H1 (cell line): ENCODE results near the gene NAB1. TPM values are rescaled to one million over a fixed set of nuclear protein-coding genes. Genes with fewer than 3 reads are reported as not detected.

ENCODE experiments used
- CHD7 ChIP-seq: fragments of 300-600 bp; sonication (generic); IDR thresholded peaks from 2 replicates; pipeline ENCODE4 v1.7.1; 2012; ENCODE audit warnings: low read length, moderate library complexity, mild to moderate bottlenecking, inconsistent platforms; ENCODE audit not compliant: insufficient replicate concordance
- E2F6 ChIP-seq: IDR thresholded peaks from 2 replicates; pipeline ENCODE4 v1.6.1; 2012; ENCODE audit warnings: inconsistent platforms
- EGR1 ChIP-seq: IDR thresholded peaks from 2 replicates; pipeline ENCODE4 v1.6.1; 2011; ENCODE audit warnings: low read depth, low read length, borderline replicate concordance
- MAFK ChIP-seq: IDR thresholded peaks from 2 replicates; pipeline ENCODE4 v1.6.1; 2012; ENCODE audit warnings: low read depth, mild to moderate bottlenecking, improper control_type of control experiment, low read length
- MAX ChIP-seq: IDR thresholded peaks from 2 replicates; pipeline ENCODE4 v1.6.1; 2012; ENCODE audit warnings: inconsistent platforms
- NANOG ChIP-seq: IDR thresholded peaks from 2 replicates; pipeline ENCODE4 v1.6.1; 2011; ENCODE audit warnings: low read length, low read depth, mild to moderate bottlenecking, inconsistent platforms; ENCODE audit not compliant: insufficient read depth, poor library complexity, severe bottlenecking
- POLR2A ChIP-seq, 2 experiments: IDR thresholded peaks; 1 replicate in 1 of 2; 2 replicates in 1 of 2; pipeline ENCODE4 v1.6.1; 2011; ENCODE audit warnings: low read depth in 2 of 2, low read length in 2 of 2, mild to moderate bottlenecking in 2 of 2; ENCODE audit errors: control extremely low read depth in 1 of 2
- POU5F1 ChIP-seq: IDR thresholded peaks from 2 replicates; pipeline ENCODE4 v1.6.1; 2011; ENCODE audit warnings: low read depth, mild to moderate bottlenecking, low read length, moderate library complexity
- SIX5 ChIP-seq: IDR thresholded peaks from 2 replicates; pipeline ENCODE4 v1.6.1; 2011; ENCODE audit warnings: mild to moderate bottlenecking, low read depth, low read length
- SP2 ChIP-seq: IDR thresholded peaks from 2 replicates; pipeline ENCODE4 v1.6.1; 2012; ENCODE audit warnings: mild to moderate bottlenecking, low read length, inconsistent platforms
- polyA plus RNA-seq, 7 experiments: library from polyadenylated mRNA; depleted of rRNA in 3 of 7; stranded (reverse) in 5 of 7; unstranded in 2 of 7; fragments of >200 nt in 5 of 7; fragments of 200-250 nt in 2 of 7; gene quantifications; 1 replicate in 5 of 7; 2 replicates in 1 of 7; 4 replicates in 1 of 7; pipeline versions ENCODE4 v1.2.1 to v1.2.3, GENCODE V29; 2011 to 2013; ENCODE audit warnings: missing spikeins in 2 of 7, mixed read lengths in 2 of 7
- total RNA-seq: library from RNA; stranded (reverse); fragmentation: NEBNext Ultra II Directional; extraction: Animal tissue kit (Norgen Biotek cat#: 25700); gene quantifications from 2 replicates; pipeline ENCODE4 v1.2.1, GENCODE V29; 2021

The NAB1 gene
- total and polyA plus RNA-seq, 2 of the 8 experiments (the other 6 are each of a cell fraction or from before 2014, with no cell fraction given) = 8.5 to 28.6 TPM

DNA sequence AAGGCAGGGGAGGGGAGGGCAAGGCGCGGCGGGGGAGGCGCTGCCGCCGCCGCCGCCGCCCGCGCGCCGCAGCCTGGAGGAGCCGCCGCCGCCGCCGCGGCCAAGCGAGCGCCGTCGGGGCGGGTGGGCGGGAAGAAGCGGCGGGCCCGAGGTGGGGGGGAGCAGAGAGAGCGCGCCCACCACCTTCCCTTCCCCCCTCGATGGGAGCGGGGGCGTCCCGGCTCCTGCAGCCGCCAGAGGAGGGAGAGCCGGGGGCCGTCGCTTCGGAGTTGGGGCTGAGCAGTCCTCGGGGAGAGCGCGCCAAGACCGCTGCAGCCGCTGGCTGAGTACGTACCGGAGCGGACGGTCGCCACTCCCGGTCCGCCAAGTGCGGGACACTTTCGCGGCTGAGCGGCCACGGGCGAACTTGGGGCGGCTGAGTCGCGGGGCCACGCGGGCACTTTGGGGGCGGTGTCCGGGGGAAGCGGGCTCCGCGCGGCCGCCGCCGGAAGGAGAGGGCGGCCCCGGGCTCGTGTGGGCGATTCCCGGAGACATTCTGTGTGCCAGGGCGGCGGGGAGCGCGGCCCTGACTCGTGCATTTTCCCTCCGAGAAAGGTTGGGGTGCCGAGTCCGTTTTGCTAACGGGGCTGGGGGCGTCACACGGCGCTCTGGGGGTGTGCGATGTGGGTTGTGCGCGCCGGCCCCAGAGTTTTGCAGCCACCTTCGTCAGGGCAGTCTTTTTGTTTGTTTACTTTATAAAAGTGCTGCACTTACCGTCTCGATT, at the start of gene NAB1 (continued):
- TF ChIP-seq MAFK = no peak
- TF ChIP-seq SP2 = no peak
- TF ChIP-seq EGR1 = peak; percentile 70; the same call in 1 of the 2 replicates
- TF ChIP-seq NANOG = no peak
- TF ChIP-seq POU5F1 = no peak
- TF ChIP-seq CHD7 = no peak
- TF ChIP-seq SIX5 = no peak
- TF ChIP-seq E2F6 = peak; percentile 16; the same call in 1 of the 2 replicates
- TF ChIP-seq POLR2A (IDR thresholded peaks at IDR 0.05; ENCODE audit: control extremely low read depth in 1 of 2, low read depth in 2 of 2, low read length in 2 of 2) = 0 out of 3 replicates have a peak, but pooled peaks of 1 of the 2 experiments have one; percentile 21
- TF ChIP-seq MAX = no peak
